ENCODE measurements around the gene CYP2U1.

DNA sequence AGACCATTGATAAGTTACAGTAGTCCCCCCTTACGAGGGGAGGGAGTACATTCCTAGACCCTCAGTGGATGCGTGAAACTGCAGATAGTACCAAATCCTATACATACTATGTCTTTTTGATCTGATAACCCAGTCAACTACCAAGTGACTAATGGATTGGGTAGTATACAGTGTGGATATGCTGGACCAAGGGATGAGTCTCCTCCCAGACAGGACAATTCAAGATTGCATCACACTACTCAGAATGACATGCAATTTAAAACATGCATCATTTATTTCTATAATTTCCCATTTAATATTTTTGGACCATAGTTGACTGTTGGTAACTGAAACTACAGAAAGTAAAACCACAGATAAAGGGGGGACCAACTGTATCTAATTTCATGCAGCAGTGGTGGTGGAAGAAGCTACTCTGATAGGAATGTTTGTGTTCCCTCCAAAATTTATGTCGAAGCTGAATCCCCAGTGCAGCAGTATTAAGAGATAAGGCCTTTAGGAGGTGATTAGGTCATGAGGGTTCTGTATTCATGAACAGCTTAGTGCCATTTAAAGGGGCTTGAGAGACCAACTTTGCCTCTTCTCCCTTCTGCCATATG lies 70.3 kb downstream of the CYP2U1 start:
- TF ChIP-seq POLR2AphosphoS5 (IDR thresholded peaks at IDR 0.05), result no peak
- TF ChIP-seq, protein P1, sequence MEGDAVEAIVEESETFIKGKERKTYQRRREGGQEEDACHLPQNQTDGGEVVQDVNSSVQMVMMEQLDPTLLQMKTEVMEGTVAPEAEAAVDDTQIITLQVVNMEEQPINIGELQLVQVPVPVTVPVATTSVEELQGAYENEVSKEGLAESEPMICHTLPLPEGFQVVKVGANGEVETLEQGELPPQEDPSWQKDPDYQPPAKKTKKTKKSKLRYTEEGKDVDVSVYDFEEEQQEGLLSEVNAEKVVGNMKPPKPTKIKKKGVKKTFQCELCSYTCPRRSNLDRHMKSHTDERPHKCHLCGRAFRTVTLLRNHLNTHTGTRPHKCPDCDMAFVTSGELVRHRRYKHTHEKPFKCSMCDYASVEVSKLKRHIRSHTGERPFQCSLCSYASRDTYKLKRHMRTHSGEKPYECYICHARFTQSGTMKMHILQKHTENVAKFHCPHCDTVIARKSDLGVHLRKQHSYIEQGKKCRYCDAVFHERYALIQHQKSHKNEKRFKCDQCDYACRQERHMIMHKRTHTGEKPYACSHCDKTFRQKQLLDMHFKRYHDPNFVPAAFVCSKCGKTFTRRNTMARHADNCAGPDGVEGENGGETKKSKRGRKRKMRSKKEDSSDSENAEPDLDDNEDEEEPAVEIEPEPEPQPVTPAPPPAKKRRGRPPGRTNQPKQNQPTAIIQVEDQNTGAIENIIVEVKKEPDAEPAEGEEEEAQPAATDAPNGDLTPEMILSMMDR (IDR thresholded peaks at IDR 0.05), result no peak
- no peak for TF ChIP-seq POLR2A (IDR thresholded peaks at IDR 0.05)
- TF ChIP-seq EP300 (IDR thresholded peaks at IDR 0.05), result no peak

All from stomach (tissue), 4 donors.